GM23338 (cell line): ENCODE measurements around the gene IFRD1. TPM values are rescaled to one million over a fixed set of nuclear protein-coding genes. Genes with fewer than 3 reads are reported as not detected.

Experiments
- ATAC-seq: fragments of 200-7000 bp; cut with Tn5 transposase; 3 replicates; pipeline ENCODE4 v1.9.1; 2020
- DNase-seq: peaks from one replicate; pipeline ENCODE4 v3.0.0-alpha.2; 2015; ENCODE audit warnings: low spot score
- H2AFZ ChIP-seq: fragments of 200-600 bp; sonication (generic); 2 replicates; pipeline ENCODE4 v1.8.0; 2016; ENCODE audit warnings: antibody characterized with exemption, mild to moderate bottlenecking, moderate library complexity
- H3F3A ChIP-seq: fragments of 200-600 bp; sonication (generic); replicated peaks from 2 replicates; pipeline ENCODE4 v1.8.0; 2017; ENCODE audit warnings: antibody characterized with exemption, mixed run types, low read depth
- H3K27ac ChIP-seq: fragments of 200-600 bp; sonication (generic); 2 replicates; pipeline ENCODE4 v1.6.1; 2016; ENCODE audit warnings: low read depth
- H3K27me3 ChIP-seq: fragments of 200-600 bp; sonication (generic); 2 replicates; pipeline ENCODE4 v1.8.0; 2016; ENCODE audit warnings: mild to moderate bottlenecking, mixed run types, moderate library complexity; ENCODE audit not compliant: insufficient read depth
- H3K36me3 ChIP-seq: fragments of 200-600 bp; sonication (generic); 2 replicates; pipeline ENCODE4 v1.8.0; 2016; ENCODE audit warnings: mild to moderate bottlenecking; ENCODE audit not compliant: insufficient read depth
- H3K4me1 ChIP-seq: fragments of 200-600 bp; sonication (generic); 2 replicates; pipeline ENCODE4 v1.8.0; 2016; ENCODE audit warnings: mild to moderate bottlenecking, moderate library complexity; ENCODE audit not compliant: insufficient read depth
- H3K4me2 ChIP-seq: fragments of 200-600 bp; sonication (generic); 2 replicates; pipeline ENCODE4 v1.7.1; 2017; ENCODE audit warnings: mixed run types
- H3K4me3 ChIP-seq: fragments of 200-600 bp; sonication (generic); 2 replicates; pipeline ENCODE4 v1.6.1; 2016; ENCODE audit warnings: mixed run types
- H3K79me2 ChIP-seq: fragments of 200-600 bp; sonication (generic); replicated peaks from 2 replicates; pipeline ENCODE4 v1.8.0; 2017; ENCODE audit warnings: mild to moderate bottlenecking; ENCODE audit not compliant: insufficient read depth
- H3K9me2 ChIP-seq: fragments of 200-600 bp; sonication (generic); 2 replicates; pipeline ENCODE4 v1.8.0; 2017; ENCODE audit not compliant: insufficient read depth
- H4K20me1 ChIP-seq: fragments of 200-600 bp; sonication (generic); replicated peaks from 2 replicates; pipeline ENCODE4 v1.8.0; 2017; ENCODE audit warnings: mild to moderate bottlenecking; ENCODE audit not compliant: insufficient read depth
- H3K27ac Mint-ChIP-seq: 2 replicates; pipeline ENCODE4 v1.8.0; 2020; ENCODE audit warnings: inconsistent platforms, mild to moderate bottlenecking, moderate library complexity, mixed read lengths
- H3K27me3 Mint-ChIP-seq: 3 replicates; pipeline ENCODE4 v1.8.0; 2022; ENCODE audit warnings: low read depth, mild to moderate bottlenecking, moderate library complexity, mixed read lengths, inconsistent platforms; ENCODE audit not compliant: insufficient read depth, poor library complexity
- H3K36me3 Mint-ChIP-seq: 3 replicates; pipeline ENCODE4 v1.8.0; 2021; ENCODE audit warnings: low read depth, mild to moderate bottlenecking, inconsistent platforms, moderate library complexity, mixed read lengths
- H3K4me1 Mint-ChIP-seq: 3 replicates; pipeline ENCODE4 v1.8.0; 2020; ENCODE audit warnings: mild to moderate bottlenecking, inconsistent platforms, mixed read lengths
- H3K4me3 Mint-ChIP-seq: 3 replicates; pipeline ENCODE4 v1.8.0; 2021; ENCODE audit warnings: moderate library complexity, mild to moderate bottlenecking, inconsistent platforms, mixed read lengths
- H3K9me3 Mint-ChIP-seq: 3 replicates; pipeline ENCODE4 v1.8.0; 2020; ENCODE audit warnings: moderate library complexity, mild to moderate bottlenecking, inconsistent platforms, mixed read lengths
- CREB1 ChIP-seq: fragments of 250-450 bp; sonication (Bioruptor Pico); IDR thresholded peaks from 2 replicates; pipeline ENCODE4 v1.5.0; 2020; ENCODE audit warnings: low read depth, mild to moderate bottlenecking, moderate library complexity
- EZH2 ChIP-seq: fragments of 200-600 bp; sonication (generic); IDR thresholded peaks from one replicate; pipeline ENCODE4 v1.8.0; 2017; ENCODE audit warnings: antibody characterized with exemption, mild to moderate bottlenecking, low read depth; ENCODE audit not compliant: unreplicated experiment
- EZH2phosphoT487 ChIP-seq: fragments of 200-600 bp; sonication (generic); IDR thresholded peaks from one replicate; pipeline ENCODE4 v1.8.1; 2018; ENCODE audit warnings: antibody characterized with exemption; ENCODE audit not compliant: unreplicated experiment
- JUNB ChIP-seq: IDR thresholded peaks from one replicate; pipeline ENCODE4 v1.6.1; 2016; ENCODE audit warnings: antibody characterized with exemption; ENCODE audit not compliant: unreplicated experiment
- NANOG ChIP-seq: IDR thresholded peaks from 2 replicates; pipeline ENCODE4 v1.6.1; 2016; ENCODE audit warnings: antibody characterized with exemption, borderline replicate concordance
- POLR2AphosphoS5 ChIP-seq: IDR thresholded peaks from 2 replicates; pipeline ENCODE4 v1.6.1; 2016; ENCODE audit warnings: antibody characterized with exemption, low read depth
- STAT1 ChIP-seq: IDR thresholded peaks from one replicate; pipeline ENCODE4 v1.6.1; 2016; ENCODE audit warnings: antibody characterized with exemption; ENCODE audit not compliant: unreplicated experiment
- ZNF114 ChIP-seq: fragments of 250-450 bp; sonication (Bioruptor Pico); IDR thresholded peaks from 2 replicates; pipeline ENCODE4 v1.5.0; 2020; ENCODE audit warnings: mild to moderate bottlenecking, moderate library complexity
- ZNF331 ChIP-seq: fragments of 250-450 bp; sonication (Bioruptor Pico); IDR thresholded peaks from 2 replicates; pipeline ENCODE4 v1.5.0; 2020; ENCODE audit warnings: low read depth, mild to moderate bottlenecking, moderate library complexity
- polyA plus RNA-seq: library from polyadenylated mRNA; unstranded; fragments of >200 nt; fragmentation: Nextera tagmentation; extraction: Ambion mirVana; gene quantifications from 2 replicates; pipeline ENCODE4 v1.2.1, GENCODE V29; 2016
- total RNA-seq: library from RNA; depleted of rRNA; stranded (reverse); fragments of >200 nt; shearing (Covaris generic); gene quantifications from 2 replicates; pipeline ENCODE4 v1.2.3, GENCODE V29; 2014
- TF ChIP-seq, protein P1 (sequence below): fragments of 250-450 bp; sonication (Bioruptor Pico); IDR thresholded peaks from 2 replicates; pipeline ENCODE4 v1.5.0; 2020; ENCODE audit warnings: mild to moderate bottlenecking, moderate library complexity
- TF ChIP-seq, protein P2 (sequence below): IDR thresholded peaks from 2 replicates; pipeline ENCODE4 v1.6.1; 2016; ENCODE audit warnings: antibody characterized with exemption
- TF ChIP-seq, protein P3 (sequence below): IDR thresholded peaks from one replicate; pipeline ENCODE4 v1.6.1; 2018; ENCODE audit warnings: antibody characterized with exemption; ENCODE audit not compliant: unreplicated experiment
- TF ChIP-seq, protein P4 (sequence below), 2 experiments: fragments of 200-600 bp in 1 of 2; sonication (generic) in 1 of 2; conservative IDR thresholded peaks; 2 replicates each; pipeline versions ENCODE4 v1.5.1 to v1.6.1; 2016 to 2017; ENCODE audit warnings: antibody characterized with exemption in 2 of 2, low read depth in 2 of 2, mild to moderate bottlenecking in 2 of 2, moderate library complexity in 1 of 2

IFRD1 gene
- total and polyA plus RNA-seq, 2 experiments from 2014 or later, result 69.6 to 73.6 TPM

DNA sequence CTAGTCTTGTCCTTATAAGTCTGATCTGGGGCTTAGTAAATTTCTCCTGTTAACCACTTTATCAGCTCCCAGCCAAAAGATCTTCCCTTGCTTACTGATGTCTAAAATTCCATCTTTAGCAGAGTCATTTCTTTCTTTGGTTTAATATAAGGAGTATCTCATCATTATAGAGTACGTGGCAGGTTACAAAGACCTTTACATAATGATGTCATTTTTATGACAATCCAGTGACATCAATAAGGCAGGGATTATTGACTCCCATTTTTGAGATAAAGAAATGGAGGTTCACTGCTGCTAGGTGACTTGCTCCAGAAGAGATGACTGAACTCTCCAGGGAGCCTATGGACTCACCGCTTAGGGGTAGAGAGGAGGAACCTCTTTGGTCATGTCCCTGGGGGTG is 8.1 kb upstream of the IFRD1 start:
- Mint-ChIP-seq H3K27ac (no peak overlapping the region), H3K27me3 (no peaks in the 10 kb centered on the region), H3K36me3 (no peaks in the 10 kb centered on the region), H3K9me3 (no peaks in the 10 kb centered on the region), H3K4me1 (peaks cover 3% of the 10 kb centered on the region; the same call in 2 of the 3 replicates), H3K4me3 (no peak overlapping the region)
- H3K4me2 ChIP-seq, result no peak overlapping the region
- H3K9me2 ChIP-seq, result no peaks in the 10 kb centered on the region
- no peaks in the 10 kb centered on the region for H3K36me3 ChIP-seq
- H3K27me3 ChIP-seq, result no peaks in the 10 kb centered on the region
- H3K79me2 ChIP-seq, result no peaks in the 10 kb centered on the region
- ATAC-seq (no peak), DNase-seq (no peak)
- no peaks in the 10 kb centered on the region for H3F3A ChIP-seq
- no peak overlapping the region for H2AFZ ChIP-seq
- TF ChIP-seq POLR2AphosphoS5 (no peak), JUNB (no peak), ZNF114 (CRISPR knock-in tag) (no peak), STAT1 (no peak), CREB1 (CRISPR knock-in tag) (no peak), EZH2 (no peak), ZNF331 (CRISPR knock-in tag) (no peak), NANOG (no peak), EZH2phosphoT487 (no peak)
- TF ChIP-seq, protein P1, sequence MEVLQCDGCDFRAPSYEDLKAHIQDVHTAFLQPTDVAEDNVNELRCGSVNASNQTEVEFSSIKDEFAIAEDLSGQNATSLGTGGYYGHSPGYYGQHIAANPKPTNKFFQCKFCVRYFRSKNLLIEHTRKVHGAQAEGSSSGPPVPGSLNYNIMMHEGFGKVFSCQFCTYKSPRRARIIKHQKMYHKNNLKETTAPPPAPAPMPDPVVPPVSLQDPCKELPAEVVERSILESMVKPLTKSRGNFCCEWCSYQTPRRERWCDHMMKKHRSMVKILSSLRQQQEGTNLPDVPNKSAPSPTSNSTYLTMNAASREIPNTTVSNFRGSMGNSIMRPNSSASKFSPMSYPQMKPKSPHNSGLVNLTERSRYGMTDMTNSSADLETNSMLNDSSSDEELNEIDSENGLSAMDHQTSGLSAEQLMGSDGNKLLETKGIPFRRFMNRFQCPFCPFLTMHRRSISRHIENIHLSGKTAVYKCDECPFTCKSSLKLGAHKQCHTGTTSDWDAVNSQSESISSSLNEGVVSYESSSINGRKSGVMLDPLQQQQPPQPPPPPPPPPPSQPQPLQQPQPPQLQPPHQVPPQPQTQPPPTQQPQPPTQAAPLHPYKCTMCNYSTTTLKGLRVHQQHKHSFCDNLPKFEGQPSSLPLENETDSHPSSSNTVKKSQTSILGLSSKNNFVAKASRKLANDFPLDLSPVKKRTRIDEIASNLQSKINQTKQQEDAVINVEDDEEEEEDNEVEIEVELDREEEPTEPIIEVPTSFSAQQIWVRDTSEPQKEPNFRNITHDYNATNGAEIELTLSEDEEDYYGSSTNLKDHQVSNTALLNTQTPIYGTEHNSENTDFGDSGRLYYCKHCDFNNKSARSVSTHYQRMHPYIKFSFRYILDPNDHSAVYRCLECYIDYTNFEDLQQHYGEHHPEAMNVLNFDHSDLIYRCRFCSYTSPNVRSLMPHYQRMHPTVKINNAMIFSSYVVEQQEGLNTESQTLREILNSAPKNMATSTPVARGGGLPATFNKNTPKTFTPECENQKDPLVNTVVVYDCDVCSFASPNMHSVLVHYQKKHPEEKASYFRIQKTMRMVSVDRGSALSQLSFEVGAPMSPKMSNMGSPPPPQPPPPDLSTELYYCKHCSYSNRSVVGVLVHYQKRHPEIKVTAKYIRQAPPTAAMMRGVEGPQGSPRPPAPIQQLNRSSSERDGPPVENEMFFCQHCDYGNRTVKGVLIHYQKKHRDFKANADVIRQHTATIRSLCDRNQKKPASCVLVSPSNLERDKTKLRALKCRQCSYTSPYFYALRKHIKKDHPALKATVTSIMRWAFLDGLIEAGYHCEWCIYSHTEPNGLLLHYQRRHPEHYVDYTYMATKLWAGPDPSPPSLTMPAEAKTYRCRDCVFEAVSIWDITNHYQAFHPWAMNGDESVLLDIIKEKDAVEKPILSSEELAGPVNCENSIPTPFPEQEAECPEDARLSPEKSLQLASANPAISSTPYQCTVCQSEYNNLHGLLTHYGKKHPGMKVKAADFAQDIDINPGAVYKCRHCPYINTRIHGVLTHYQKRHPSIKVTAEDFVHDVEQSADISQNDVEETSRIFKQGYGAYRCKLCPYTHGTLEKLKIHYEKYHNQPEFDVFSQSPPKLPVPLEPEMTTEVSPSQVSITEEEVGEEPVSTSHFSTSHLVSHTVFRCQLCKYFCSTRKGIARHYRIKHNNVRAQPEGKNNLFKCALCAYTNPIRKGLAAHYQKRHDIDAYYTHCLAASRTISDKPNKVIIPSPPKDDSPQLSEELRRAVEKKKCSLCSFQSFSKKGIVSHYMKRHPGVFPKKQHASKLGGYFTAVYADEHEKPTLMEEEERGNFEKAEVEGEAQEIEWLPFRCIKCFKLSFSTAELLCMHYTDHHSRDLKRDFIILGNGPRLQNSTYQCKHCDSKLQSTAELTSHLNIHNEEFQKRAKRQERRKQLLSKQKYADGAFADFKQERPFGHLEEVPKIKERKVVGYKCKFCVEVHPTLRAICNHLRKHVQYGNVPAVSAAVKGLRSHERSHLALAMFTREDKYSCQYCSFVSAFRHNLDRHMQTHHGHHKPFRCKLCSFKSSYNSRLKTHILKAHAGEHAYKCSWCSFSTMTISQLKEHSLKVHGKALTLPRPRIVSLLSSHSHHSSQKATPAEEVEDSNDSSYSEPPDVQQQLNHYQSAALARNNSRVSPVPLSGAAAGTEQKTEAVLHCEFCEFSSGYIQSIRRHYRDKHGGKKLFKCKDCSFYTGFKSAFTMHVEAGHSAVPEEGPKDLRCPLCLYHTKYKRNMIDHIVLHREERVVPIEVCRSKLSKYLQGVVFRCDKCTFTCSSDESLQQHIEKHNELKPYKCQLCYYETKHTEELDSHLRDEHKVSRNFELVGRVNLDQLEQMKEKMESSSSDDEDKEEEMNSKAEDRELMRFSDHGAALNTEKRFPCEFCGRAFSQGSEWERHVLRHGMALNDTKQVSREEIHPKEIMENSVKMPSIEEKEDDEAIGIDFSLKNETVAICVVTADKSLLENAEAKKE (CRISPR knock-in tag), result no peak
- TF ChIP-seq, protein P2, sequence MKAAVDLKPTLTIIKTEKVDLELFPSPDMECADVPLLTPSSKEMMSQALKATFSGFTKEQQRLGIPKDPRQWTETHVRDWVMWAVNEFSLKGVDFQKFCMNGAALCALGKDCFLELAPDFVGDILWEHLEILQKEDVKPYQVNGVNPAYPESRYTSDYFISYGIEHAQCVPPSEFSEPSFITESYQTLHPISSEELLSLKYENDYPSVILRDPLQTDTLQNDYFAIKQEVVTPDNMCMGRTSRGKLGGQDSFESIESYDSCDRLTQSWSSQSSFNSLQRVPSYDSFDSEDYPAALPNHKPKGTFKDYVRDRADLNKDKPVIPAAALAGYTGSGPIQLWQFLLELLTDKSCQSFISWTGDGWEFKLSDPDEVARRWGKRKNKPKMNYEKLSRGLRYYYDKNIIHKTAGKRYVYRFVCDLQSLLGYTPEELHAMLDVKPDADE, result no peak
- TF ChIP-seq, protein P3, sequence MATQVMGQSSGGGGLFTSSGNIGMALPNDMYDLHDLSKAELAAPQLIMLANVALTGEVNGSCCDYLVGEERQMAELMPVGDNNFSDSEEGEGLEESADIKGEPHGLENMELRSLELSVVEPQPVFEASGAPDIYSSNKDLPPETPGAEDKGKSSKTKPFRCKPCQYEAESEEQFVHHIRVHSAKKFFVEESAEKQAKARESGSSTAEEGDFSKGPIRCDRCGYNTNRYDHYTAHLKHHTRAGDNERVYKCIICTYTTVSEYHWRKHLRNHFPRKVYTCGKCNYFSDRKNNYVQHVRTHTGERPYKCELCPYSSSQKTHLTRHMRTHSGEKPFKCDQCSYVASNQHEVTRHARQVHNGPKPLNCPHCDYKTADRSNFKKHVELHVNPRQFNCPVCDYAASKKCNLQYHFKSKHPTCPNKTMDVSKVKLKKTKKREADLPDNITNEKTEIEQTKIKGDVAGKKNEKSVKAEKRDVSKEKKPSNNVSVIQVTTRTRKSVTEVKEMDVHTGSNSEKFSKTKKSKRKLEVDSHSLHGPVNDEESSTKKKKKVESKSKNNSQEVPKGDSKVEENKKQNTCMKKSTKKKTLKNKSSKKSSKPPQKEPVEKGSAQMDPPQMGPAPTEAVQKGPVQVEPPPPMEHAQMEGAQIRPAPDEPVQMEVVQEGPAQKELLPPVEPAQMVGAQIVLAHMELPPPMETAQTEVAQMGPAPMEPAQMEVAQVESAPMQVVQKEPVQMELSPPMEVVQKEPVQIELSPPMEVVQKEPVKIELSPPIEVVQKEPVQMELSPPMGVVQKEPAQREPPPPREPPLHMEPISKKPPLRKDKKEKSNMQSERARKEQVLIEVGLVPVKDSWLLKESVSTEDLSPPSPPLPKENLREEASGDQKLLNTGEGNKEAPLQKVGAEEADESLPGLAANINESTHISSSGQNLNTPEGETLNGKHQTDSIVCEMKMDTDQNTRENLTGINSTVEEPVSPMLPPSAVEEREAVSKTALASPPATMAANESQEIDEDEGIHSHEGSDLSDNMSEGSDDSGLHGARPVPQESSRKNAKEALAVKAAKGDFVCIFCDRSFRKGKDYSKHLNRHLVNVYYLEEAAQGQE, result no peak
- TF ChIP-seq, protein P4, sequence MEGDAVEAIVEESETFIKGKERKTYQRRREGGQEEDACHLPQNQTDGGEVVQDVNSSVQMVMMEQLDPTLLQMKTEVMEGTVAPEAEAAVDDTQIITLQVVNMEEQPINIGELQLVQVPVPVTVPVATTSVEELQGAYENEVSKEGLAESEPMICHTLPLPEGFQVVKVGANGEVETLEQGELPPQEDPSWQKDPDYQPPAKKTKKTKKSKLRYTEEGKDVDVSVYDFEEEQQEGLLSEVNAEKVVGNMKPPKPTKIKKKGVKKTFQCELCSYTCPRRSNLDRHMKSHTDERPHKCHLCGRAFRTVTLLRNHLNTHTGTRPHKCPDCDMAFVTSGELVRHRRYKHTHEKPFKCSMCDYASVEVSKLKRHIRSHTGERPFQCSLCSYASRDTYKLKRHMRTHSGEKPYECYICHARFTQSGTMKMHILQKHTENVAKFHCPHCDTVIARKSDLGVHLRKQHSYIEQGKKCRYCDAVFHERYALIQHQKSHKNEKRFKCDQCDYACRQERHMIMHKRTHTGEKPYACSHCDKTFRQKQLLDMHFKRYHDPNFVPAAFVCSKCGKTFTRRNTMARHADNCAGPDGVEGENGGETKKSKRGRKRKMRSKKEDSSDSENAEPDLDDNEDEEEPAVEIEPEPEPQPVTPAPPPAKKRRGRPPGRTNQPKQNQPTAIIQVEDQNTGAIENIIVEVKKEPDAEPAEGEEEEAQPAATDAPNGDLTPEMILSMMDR (conservative IDR thresholded peaks at IDR 0.05; ENCODE audit: low read depth in 2 of 2), result no peak
- H4K20me1 ChIP-seq, result no peaks in the 10 kb centered on the region
- H3K4me3 ChIP-seq, result no peak overlapping the region
- H3K4me1 ChIP-seq, result no peaks in the 10 kb centered on the region
- no peak overlapping the region for H3K27ac ChIP-seq
